Transverse colon (tissue), 4 donors: ENCODE data around the gene ANKS1B.

Source experiments
- POLR2A ChIP-seq: fragments of 450-650 bp; IDR thresholded peaks from one replicate; pipeline ENCODE4 v1.6.1; 2016; ENCODE audit warnings: antibody characterized with exemption, mild to moderate bottlenecking, moderate library complexity
- POLR2AphosphoS5 ChIP-seq, 3 donors: sonication (generic); formaldehyde crosslinking; IDR thresholded peaks; one replicate each; pipeline ENCODE4 v1.6.1; 2016; ENCODE audit warnings: antibody characterized with exemption in 3 of 3
- TF ChIP-seq, protein P1 (sequence below), 5 experiments: fragments of 200-600 bp in 3 of 5; fragments of 450-650 bp in 2 of 5; sonication (generic) in 3 of 5; IDR thresholded peaks; 1 replicate in 2 of 5; 2 replicates in 3 of 5; pipeline ENCODE4 v1.5.1; 2016 to 2017; ENCODE audit warnings: antibody characterized with exemption in 5 of 5, inconsistent platforms in 3 of 5, mild to moderate bottlenecking in 2 of 5, moderate library complexity in 1 of 5

DNA sequence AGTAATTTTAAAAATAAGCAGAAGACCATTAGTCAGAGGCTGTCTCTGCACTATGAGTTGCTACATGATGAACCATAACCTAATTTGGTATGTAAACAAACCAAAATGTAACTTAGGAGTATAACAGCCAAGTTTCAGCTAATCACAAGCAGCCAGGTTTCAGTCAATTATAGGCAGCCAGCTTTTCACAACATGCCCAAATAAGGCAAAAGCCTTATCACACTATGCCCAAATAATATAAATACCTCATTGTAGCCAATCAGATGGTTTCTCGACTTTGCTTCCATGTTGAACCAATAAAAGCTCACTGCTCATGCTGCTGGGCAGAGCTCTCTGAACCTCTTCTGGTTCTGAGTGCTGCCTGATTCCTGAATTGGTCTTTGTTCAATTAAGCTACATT, 298.6 kb downstream of the ANKS1B start:
- TF ChIP-seq, protein P1, sequence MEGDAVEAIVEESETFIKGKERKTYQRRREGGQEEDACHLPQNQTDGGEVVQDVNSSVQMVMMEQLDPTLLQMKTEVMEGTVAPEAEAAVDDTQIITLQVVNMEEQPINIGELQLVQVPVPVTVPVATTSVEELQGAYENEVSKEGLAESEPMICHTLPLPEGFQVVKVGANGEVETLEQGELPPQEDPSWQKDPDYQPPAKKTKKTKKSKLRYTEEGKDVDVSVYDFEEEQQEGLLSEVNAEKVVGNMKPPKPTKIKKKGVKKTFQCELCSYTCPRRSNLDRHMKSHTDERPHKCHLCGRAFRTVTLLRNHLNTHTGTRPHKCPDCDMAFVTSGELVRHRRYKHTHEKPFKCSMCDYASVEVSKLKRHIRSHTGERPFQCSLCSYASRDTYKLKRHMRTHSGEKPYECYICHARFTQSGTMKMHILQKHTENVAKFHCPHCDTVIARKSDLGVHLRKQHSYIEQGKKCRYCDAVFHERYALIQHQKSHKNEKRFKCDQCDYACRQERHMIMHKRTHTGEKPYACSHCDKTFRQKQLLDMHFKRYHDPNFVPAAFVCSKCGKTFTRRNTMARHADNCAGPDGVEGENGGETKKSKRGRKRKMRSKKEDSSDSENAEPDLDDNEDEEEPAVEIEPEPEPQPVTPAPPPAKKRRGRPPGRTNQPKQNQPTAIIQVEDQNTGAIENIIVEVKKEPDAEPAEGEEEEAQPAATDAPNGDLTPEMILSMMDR (IDR thresholded peaks at IDR 0.05): no peak
- TF ChIP-seq POLR2A: no peak
- no peak for TF ChIP-seq POLR2AphosphoS5 (IDR thresholded peaks at IDR 0.05)
